K562 (cell line): ENCODE measurements around the gene GRIK2. TPM values are rescaled to one million over a fixed set of nuclear protein-coding genes. Genes with fewer than 3 reads are reported as not detected.

Experiments
- ATAC-seq: fragments of 200-7000 bp; cut with Tn5 transposase; 3 replicates; pipeline ENCODE4 v1.9.1; 2020; ENCODE audit warnings: moderate library complexity
- BruUV-seq: library from RNA; stranded (reverse); fragments of 400-500 nt; replicated peaks from 2 replicates; lab custom pipeline; 2021; lab: Mats Ljungman, UMichigan
- CTCF ChIA-PET: fragments of 300-600 bp; formaldehyde crosslinking; extraction: SDS; loops from one replicate; lab custom pipeline; 2021; ENCODE audit warnings: low intra/inter-chr PET ratio; lab: Yijun Ruan, JAX
- POLR2A ChIA-PET: fragments of 300-600, 350-650 bp; sonication (Branson Sonifier 250); formaldehyde crosslinking; extraction: SDS; loops from one replicate; lab custom pipeline; 2021; ENCODE audit warnings: antibody characterized with exemption, inconsistent platforms; lab: Yijun Ruan, JAX
- DNase-seq, 4 experiments: peaks; one replicate each; pipeline versions ENCODE4 v3.0.0 to v3.0.0-alpha.2; 2011 to 2018; ENCODE audit warnings: low spot score in 3 of 4, mixed read lengths in 3 of 4; ENCODE audit errors: extremely low read depth in 1 of 4
- FAIRE-seq: peaks from 2 replicates; lab custom pipeline; 2011; peaks lifted over from hg19 to GRCh38; lab: Jason Lieb, UNC
- H2AFZ ChIP-seq: 2 replicates; pipeline ENCODE4 v1.6.0; 2011; ENCODE audit warnings: low read depth, low read length, control low read depth, inconsistent platforms
- H3K27ac ChIP-seq: fragments of 200-600 bp; 3 replicates; pipeline ENCODE4 v1.8.0; 2011; ENCODE audit warnings: low read depth, mild to moderate bottlenecking, control low read depth, inconsistent platforms, low read length, moderate library complexity, mixed read lengths; ENCODE audit errors: extremely low read depth
- H3K27me3 ChIP-seq, 2 experiments: fragments of 300-600 bp in 1 of 2; 2 replicates in 1 of 2; 3 replicates in 1 of 2; pipeline versions ENCODE4 v1.6.0 to v1.8.0; 2011; ENCODE audit warnings: inconsistent platforms in 2 of 2, low read length in 2 of 2, mild to moderate bottlenecking in 1 of 2, mixed read lengths in 1 of 2, moderate library complexity in 1 of 2; ENCODE audit not compliant: control insufficient read depth in 2 of 2, insufficient read depth in 2 of 2
- H3K36me3 ChIP-seq: fragments of 300-600 bp; 3 replicates; pipeline ENCODE4 v1.8.0; 2011; ENCODE audit warnings: mild to moderate bottlenecking, low read length, inconsistent platforms; ENCODE audit not compliant: control insufficient read depth, insufficient read depth
- H3K4me1 ChIP-seq, 2 experiments: fragments of 200-600 bp in 1 of 2; replicated peaks in 1 of 2; 2 replicates in 1 of 2; 3 replicates in 1 of 2; pipeline versions ENCODE4 v1.5.1 to v1.8.0; 2011; ENCODE audit warnings: inconsistent platforms in 2 of 2, low read length in 2 of 2, mild to moderate bottlenecking in 1 of 2, mixed read lengths in 1 of 2, moderate library complexity in 1 of 2; ENCODE audit not compliant: control insufficient read depth in 2 of 2, insufficient read depth in 2 of 2
- H3K4me2 ChIP-seq: 2 replicates; pipeline ENCODE4 v1.6.1; 2011; ENCODE audit warnings: low read length, control low read depth, inconsistent platforms, mixed read lengths; ENCODE audit not compliant: insufficient read depth
- H3K4me3 ChIP-seq: fragments of 200-600 bp; sonication (generic), shearing (Covaris generic); 2 replicates; pipeline ENCODE4 v1.5.1; 2016; ENCODE audit warnings: control low read depth, inconsistent platforms
- H3K79me2 ChIP-seq: fragments of 200-600 bp; 3 replicates; pipeline ENCODE4 v1.8.0; 2011; ENCODE audit warnings: low read length, inconsistent platforms; ENCODE audit not compliant: control insufficient read depth, insufficient read depth
- H3K9ac ChIP-seq, 2 experiments: 2 replicates each; pipeline versions ENCODE4 v1.6.0 to v1.6.1; 2011; ENCODE audit warnings: low read depth in 2 of 2, low read length in 2 of 2, control low read depth in 1 of 2, inconsistent platforms in 1 of 2, mild to moderate bottlenecking in 1 of 2, mixed read lengths in 1 of 2; ENCODE audit not compliant: insufficient read depth in 1 of 2
- H3K9me1 ChIP-seq: one replicate; pipeline ENCODE4 v1.6.0; 2011; ENCODE audit warnings: inconsistent platforms, mild to moderate bottlenecking, low read length, moderate library complexity; ENCODE audit not compliant: control insufficient read depth, insufficient read depth
- H3K9me3 ChIP-seq: replicated peaks from 2 replicates; pipeline ENCODE4 v1.5.1; 2011; ENCODE audit warnings: low read depth, low read length, inconsistent platforms; ENCODE audit not compliant: control insufficient read depth, insufficient read depth
- H4K20me1 ChIP-seq: replicated peaks from 2 replicates; pipeline ENCODE4 v1.6.1; 2011; ENCODE audit warnings: low read length, inconsistent platforms, mixed read lengths; ENCODE audit not compliant: control insufficient read depth, insufficient read depth
- CHCHD3 ChIP-seq: fragments of 250-450 bp; sonication (Bioruptor Pico); IDR thresholded peaks from 2 replicates; pipeline ENCODE4 v2.1.2; 2022; ENCODE audit warnings: mild to moderate bottlenecking
- CUX1 ChIP-seq: fragments of 200-800 bp; sonication (Bioruptor generic); IDR thresholded peaks from 2 replicates; pipeline ENCODE4 v1.6.1; 2016; ENCODE audit warnings: missing genetic modification characterization, missing compliant biosample characterization
- ETS1 ChIP-seq: conservative IDR thresholded peaks from 2 replicates; pipeline ENCODE4 v1.6.1; 2011; ENCODE audit warnings: low read depth, mild to moderate bottlenecking, low read length; ENCODE audit not compliant: control insufficient read depth
- ETV1 ChIP-seq: fragments of 450-650 bp; conservative IDR thresholded peaks from 2 replicates; pipeline ENCODE4 v1.6.1; 2016; ENCODE audit warnings: missing genetic modification characterization, control low read depth, low read depth, missing compliant biosample characterization
- GTF3C2 ChIP-seq: IDR thresholded peaks from 3 replicates; pipeline ENCODE4 v1.6.1; 2011; ENCODE audit warnings: borderline replicate concordance, mild to moderate bottlenecking, moderate library complexity; ENCODE audit not compliant: insufficient read length; ENCODE audit errors: extremely low read depth
- IFI16 ChIP-seq: fragments of 250-450 bp; sonication (Bioruptor Pico); IDR thresholded peaks from 2 replicates; pipeline ENCODE4 v2.1.2; 2022; ENCODE audit warnings: mild to moderate bottlenecking, inconsistent platforms
- LCOR ChIP-seq: sonication (generic); formaldehyde crosslinking; IDR thresholded peaks from 2 replicates; pipeline ENCODE4 v1.8.0; 2022; ENCODE audit warnings: mild to moderate bottlenecking, missing genetic modification reagents
- POLR2B ChIP-seq: fragments of 450-650 bp; IDR thresholded peaks from 2 replicates; pipeline ENCODE4 v1.6.1; 2018; ENCODE audit warnings: low read depth; ENCODE audit not compliant: partially characterized antibody
- RBM17 ChIP-seq: fragments of 200-400 bp; formaldehyde crosslinking; IDR thresholded peaks from 2 replicates; pipeline ENCODE4 v1.6.1; 2017; ENCODE audit warnings: low read depth, mild to moderate bottlenecking, low read length, borderline replicate concordance
- RCOR1 ChIP-seq, 2 experiments: IDR thresholded peaks; 2 replicates each; pipeline ENCODE4 v1.6.1; 2012; ENCODE audit warnings: low read depth in 2 of 2, low read length in 2 of 2, borderline replicate concordance in 1 of 2, improper control_type of control experiment in 1 of 2
- SAFB2 ChIP-seq: fragments of 200-400 bp; formaldehyde crosslinking; IDR thresholded peaks from 2 replicates; pipeline ENCODE4 v1.6.1; 2018; ENCODE audit warnings: borderline replicate concordance, low read length, low read depth, moderate library complexity; ENCODE audit not compliant: severe bottlenecking
- ZFX ChIP-seq: sonication (generic); formaldehyde crosslinking; IDR thresholded peaks from 2 replicates; pipeline ENCODE4 v1.8.0; 2022; ENCODE audit warnings: mild to moderate bottlenecking, missing genetic modification reagents, moderate library complexity
- ZKSCAN3 ChIP-seq: fragments of 250-450 bp; sonication (Bioruptor Pico); IDR thresholded peaks from 2 replicates; pipeline ENCODE4 v1.4.0; 2020
- ZNF644 ChIP-seq: fragments of 200-800 bp; sonication (Bioruptor generic); IDR thresholded peaks from 2 replicates; pipeline ENCODE4 v1.6.1; 2016; ENCODE audit warnings: low read depth, missing genetic modification characterization, missing compliant biosample characterization
- in situ Hi-C: fragments of 300-500 bp; cut with MboI; formaldehyde crosslinking; loops from 4 replicates; pipeline ENCODE4 v1.15.0; 2018; ENCODE audit warnings: inconsistent platforms, mixed read lengths
- intact Hi-C: fragments of 100-400 bp; cut with micrococcal nuclease; formaldehyde crosslinking; loops from 2 replicates; pipeline ENCODE4 v1.14.2; 2022
- polyA plus RNA-seq, 8 experiments: library from polyadenylated mRNA; depleted of rRNA in 4 of 8; stranded (reverse) in 5 of 8; unstranded in 3 of 8; fragments of >200 nt; fragmentation: Nextera tagmentation in 2 of 8; fragmentation: Illumina TruSeq in 1 of 8; extraction: Ambion mirVana in 2 of 8; extraction: Trizol in 1 of 8; gene quantifications; 2 replicates each; pipeline versions ENCODE4 v1.2.1 to v1.2.3, GENCODE V29; 2011 to 2014; ENCODE audit warnings: inconsistent platforms in 1 of 8, missing spikeins in 1 of 8
- total RNA-seq, 7 experiments: library from RNA; depleted of rRNA in 6 of 7; stranded (reverse); fragments of >200 nt in 6 of 7; fragmentation: Illumina TruSeq in 2 of 7; extraction: Trizol in 2 of 7; gene quantifications; 2 replicates each; pipeline versions ENCODE4 v1.2.1 to v1.2.3, GENCODE V29; 2011 to 2021; ENCODE audit warnings: low replicate concordance in 1 of 7

GRIK2 gene
- total and polyA plus RNA-seq, 9 of the 15 experiments (the other 6 are each of a cell fraction or from before 2014, with no cell fraction given), result not detected

GRCh38 chr6:101516578-101516977 lies 123.1 kb downstream of the GRIK2 start:
- H3K9ac ChIP-seq, result no peak overlapping the region
- H2AFZ ChIP-seq, result no peak overlapping the region
- H3K4me2 ChIP-seq, result no peak overlapping the region
- no peak for FAIRE-seq
- no peaks in the 10 kb centered on the region for H3K36me3 ChIP-seq
- no peaks in the 10 kb centered on the region for H3K79me2 ChIP-seq
- H3K27ac ChIP-seq, result no peak overlapping the region
- no peak overlapping the region for H3K4me3 ChIP-seq
- intact Hi-C loops, result no loop called here
- ChIA-PET CTCF (no interaction called here), POLR2A (no interaction called here)
- in situ Hi-C loops, result no loop called here
- no peak for ATAC-seq
- BruUV-seq, result no TSS peak
- no peak for DNase-seq
- no peaks in the 10 kb centered on the region for H3K27me3 ChIP-seq
- H3K9me3 ChIP-seq, result no peaks in the 10 kb centered on the region
- no peaks in the 10 kb centered on the region for H3K9me1 ChIP-seq
- no peaks in the 10 kb centered on the region for H4K20me1 ChIP-seq
- no peaks in the 10 kb centered on the region for H3K4me1 ChIP-seq
- TF ChIP-seq IFI16 (no peak), ZFX (CRISPR knock-in tag) (no peak), LCOR (CRISPR knock-in tag) (no peak), ZKSCAN3 (no peak), RCOR1 (IDR thresholded peaks at IDR 0.05; ENCODE audit: borderline replicate concordance in 1 of 2, low read depth in 2 of 2, low read length in 2 of 2) (no peak), CHCHD3 (CRISPR knock-in tag) (no peak), CUX1 (CRISPR knock-in tag) (no peak), RBM17 (no peak), ETS1 (no peak), ETV1 (tag) (no peak), ZNF644 (tag) (no peak), SAFB2 (no peak), POLR2B (no peak), GTF3C2 (no peak)
